Left renal pelvis (tissue), 4 donors: ENCODE results near the gene TADA2B. TPM values are rescaled to one million over a fixed set of nuclear protein-coding genes. Genes with fewer than 3 reads are reported as not detected.

ENCODE experiments used
- DNase-seq, 4 donors: peaks; one replicate each; pipeline ENCODE4 v3.0.0-alpha.2; 2013; ENCODE audit warnings: low read depth in 4 of 4, low spot score in 3 of 4
- polyA plus RNA-seq, 4 donors: library from polyadenylated mRNA; unstranded; fragments of 120-200 nt; gene quantifications; one replicate each; pipeline ENCODE4 v1.2.1, GENCODE V29; 2013; ENCODE audit not compliant: insufficient read length in 4 of 4

The TADA2B gene
- polyA plus RNA-seq, 4 donors, result 17.8 to 22.0 (median 18.6) TPM

- no peak for DNase-seq
Observed at GRCh38 chr4:7016512-7016911, 26.7 kb upstream of the TADA2B start.

- no peak for DNase-seq
Observed at GRCh38 chr4:7017446-7018048, 25.6 kb upstream of the TADA2B start.

- no peak for DNase-seq
Observed at GRCh38 chr4:7018281-7018680, 24.9 kb upstream of the TADA2B start.

GRCh38 chr4:7019367-7019766 lies 23.8 kb upstream of the TADA2B start:
- no peak for DNase-seq

GRCh38 chr4:7020290-7020689 lies 22.9 kb upstream of the TADA2B start:
- DNase-seq, result no peak

- no peak for DNase-seq
Observed at GRCh38 chr4:7020856-7021255, 22.3 kb upstream of the TADA2B start.

- no peak for DNase-seq
Observed at GRCh38 chr4:7021355-7021754, 21.8 kb upstream of the TADA2B start.

GRCh38 chr4:7021930-7022664 lies 21.1 kb upstream of the TADA2B start:
- no peak for DNase-seq

- no peak for DNase-seq
Observed at GRCh38 chr4:7023486-7023885, 19.7 kb upstream of the TADA2B start.

GRCh38 chr4:7023901-7024300 lies 19.3 kb upstream of the TADA2B start:
- no peak for DNase-seq

GRCh38 chr4:7024336-7024890 lies 18.8 kb upstream of the TADA2B start:
- no peak for DNase-seq

- no peak for DNase-seq
Observed at GRCh38 chr4:7025040-7025602, 18.1 kb upstream of the TADA2B start.

GRCh38 chr4:7026107-7026506 lies 17.1 kb upstream of the TADA2B start:
- DNase-seq, result no peak

- no peak for DNase-seq
Observed at GRCh38 chr4:7027284-7027683, 15.9 kb upstream of the TADA2B start.

GRCh38 chr4:7027913-7028312 lies 15.3 kb upstream of the TADA2B start:
- DNase-seq, result no peak

- no peak for DNase-seq
Observed at GRCh38 chr4:7029212-7029611, 14.0 kb upstream of the TADA2B start.

GRCh38 chr4:7029921-7030320 lies 13.3 kb upstream of the TADA2B start:
- DNase-seq, result no peak

GRCh38 chr4:7030856-7031255 lies 12.3 kb upstream of the TADA2B start:
- DNase-seq, result no peak

- no peak for DNase-seq
Observed at GRCh38 chr4:7031558-7032449, 11.4 kb upstream of the TADA2B start.

- DNase-seq, result no peak
Observed at GRCh38 chr4:7032596-7032995, 10.6 kb upstream of the TADA2B start.
